Hematopoietic multipotent progenitor cell treated with erythropoietin and hydrocortisone succinate and interleukin-3 and kit ligand, for 17 days (in vitro differentiated cells): Measurements from ENCODE around the gene PAXX.
"Not testable (repeated sequence)": the region's sequence is repeated elsewhere in the genome, so short reads cannot be mapped to it uniquely, and the experiment has no call there.

Experiments
- DNase-seq: peaks from one replicate; pipeline ENCODE4 v3.0.0-alpha.2; 2015; ENCODE audit warnings: low spot score

The PAXX gene

DNA sequence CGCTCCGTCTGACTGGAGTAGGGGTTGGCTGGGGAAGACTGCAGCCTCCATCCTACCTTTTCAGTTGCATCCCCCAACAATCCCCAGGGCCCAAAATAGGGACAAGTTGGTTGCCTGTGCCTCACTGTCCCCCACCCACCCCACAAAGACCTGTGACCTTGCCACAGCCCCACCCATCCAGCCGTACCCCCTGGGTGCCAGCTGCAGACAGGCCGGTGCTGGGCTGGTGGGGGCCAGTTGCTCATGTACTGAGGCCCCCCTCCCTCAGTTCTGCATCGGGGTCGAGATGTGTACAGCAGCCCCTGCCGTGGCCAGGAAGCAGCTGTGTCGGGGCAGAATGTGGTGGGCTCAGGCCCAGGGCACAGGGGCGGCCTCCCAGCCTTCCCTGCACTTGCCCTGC, 9.1 kb upstream of the PAXX start:
- no peak for DNase-seq

DNA sequence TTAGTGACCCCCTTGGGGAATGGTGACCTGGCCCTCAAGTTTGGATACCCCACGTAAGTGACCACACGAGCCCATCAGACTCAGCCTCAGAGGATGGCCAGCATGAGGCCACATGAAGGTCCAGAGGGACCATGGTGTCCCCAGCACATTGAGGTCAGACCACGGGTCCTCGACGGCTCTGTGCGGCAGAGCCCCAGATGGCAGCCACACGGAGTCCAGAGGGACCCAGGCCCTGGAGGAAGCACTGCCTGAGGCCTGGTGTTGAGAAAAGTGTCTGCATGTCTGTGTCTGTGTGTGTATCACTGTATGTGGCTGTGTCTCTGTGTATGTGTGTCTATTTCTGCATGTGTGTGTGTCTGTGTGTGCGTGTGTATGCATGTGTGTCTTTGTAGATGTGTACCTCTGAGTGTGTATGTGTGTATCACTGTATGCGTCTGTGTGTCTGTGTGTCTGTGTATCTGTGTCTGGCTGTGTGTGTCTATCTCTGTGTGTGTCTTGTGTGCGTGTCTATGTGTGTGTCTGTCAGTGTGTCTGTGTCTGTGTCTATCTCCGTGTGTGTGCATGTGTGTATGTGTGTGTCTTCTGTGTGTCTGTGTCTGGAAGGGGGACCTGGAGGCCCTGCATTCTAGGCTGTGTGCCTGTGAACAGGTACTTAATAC, 8.4 kb upstream of the PAXX start:
- no peak for DNase-seq

DNA sequence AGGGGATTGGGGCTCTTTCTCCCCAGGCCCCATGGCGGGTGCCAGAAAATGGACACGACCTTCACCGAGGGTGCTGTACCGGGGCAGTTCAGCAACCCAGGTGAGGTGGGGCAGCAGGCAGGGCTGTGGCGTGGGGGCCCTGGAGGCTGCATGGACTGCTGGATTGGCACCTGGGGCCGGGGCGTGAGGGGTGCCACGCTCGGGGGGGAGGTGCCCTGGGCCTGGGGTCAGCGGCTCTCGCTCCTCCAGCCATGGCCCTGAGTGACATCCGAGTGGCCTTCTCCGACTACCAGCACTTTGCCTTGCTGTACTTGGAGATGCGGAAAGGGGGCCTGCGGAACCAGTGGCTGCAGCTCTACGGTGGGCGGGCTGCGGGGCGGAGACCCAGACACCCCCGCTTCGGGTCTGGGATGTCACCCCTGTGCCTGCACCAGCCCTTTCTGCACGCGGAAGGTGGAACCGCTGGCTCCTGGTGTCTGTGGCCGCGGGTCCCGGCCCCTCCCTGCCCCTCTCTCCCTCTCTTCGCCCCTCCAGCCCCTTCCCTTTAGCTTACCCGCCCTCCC, 7.7 kb upstream of the PAXX start:
- DNase-seq, result no peak

DNA sequence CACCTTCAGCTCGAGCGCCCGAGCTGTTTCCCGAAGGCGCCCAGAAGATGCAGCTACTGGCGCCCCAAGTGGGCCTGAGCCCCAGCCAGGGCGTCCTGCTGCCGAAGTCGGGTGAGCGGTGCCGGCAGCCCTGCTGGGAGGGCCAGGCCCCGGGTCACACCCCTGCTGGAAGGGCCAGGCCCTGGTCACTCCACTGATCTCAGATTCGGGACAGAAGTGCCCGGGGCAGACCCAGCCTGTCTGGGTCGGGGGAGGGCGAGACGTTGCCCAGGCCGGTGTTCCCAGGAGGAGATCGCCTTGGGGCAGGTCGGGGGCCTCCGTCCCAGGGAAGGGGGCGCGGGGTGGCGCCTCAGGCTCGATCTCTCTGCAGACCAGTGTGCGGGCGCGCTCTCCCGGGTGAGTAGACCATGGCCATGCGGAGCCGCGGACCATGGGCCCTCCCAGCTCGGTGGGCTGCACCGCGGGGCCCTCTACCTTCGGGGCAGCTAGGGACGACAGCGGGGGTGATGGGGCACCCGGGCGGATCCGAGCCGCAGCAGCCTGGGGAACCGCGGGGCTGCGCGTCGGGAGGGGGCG, 7.1 kb upstream of the PAXX start:
- no peak for DNase-seq

DNA sequence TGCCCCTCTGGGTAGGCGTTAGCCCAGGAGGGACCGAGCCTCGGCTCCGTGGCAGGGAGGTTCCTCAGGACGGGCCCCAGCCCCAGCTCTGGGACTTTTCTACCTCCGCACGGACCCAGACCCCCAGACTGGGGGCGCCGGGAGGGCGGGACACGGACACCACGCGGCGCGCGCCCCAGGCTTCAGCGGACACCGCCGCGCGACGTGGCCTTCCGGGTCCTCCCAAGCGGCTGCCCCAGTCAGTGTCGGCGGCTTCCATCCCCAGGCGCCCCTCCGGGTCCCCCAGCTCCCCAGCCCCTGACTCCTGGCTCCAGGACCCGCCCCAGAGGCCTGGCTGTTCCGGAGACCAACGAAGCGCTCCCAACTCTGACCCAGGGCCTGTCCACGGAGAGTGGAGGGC, 6.4 kb upstream of the PAXX start:
- no peak for DNase-seq

DNA sequence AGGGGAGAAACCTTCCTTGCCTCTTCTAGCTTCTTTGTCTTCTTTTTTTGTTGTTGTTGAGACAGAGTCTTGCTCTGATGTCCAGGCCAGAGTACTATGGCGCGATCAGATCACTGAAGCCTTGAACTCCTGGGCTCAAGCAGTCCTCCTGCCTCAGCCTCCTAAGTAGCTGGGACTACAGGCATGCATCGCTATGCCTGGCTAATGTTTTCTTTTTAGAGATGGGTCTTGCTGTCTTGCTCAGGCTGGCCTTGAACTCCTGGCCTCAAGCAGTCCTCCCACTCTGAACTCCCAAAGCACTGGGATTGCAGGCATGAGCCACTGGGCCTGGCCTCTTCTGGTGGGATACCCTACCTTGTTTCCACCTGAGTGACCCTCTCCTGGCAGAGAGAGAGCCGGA, 3.4 kb upstream of the PAXX start:
- no peak for DNase-seq

DNA sequence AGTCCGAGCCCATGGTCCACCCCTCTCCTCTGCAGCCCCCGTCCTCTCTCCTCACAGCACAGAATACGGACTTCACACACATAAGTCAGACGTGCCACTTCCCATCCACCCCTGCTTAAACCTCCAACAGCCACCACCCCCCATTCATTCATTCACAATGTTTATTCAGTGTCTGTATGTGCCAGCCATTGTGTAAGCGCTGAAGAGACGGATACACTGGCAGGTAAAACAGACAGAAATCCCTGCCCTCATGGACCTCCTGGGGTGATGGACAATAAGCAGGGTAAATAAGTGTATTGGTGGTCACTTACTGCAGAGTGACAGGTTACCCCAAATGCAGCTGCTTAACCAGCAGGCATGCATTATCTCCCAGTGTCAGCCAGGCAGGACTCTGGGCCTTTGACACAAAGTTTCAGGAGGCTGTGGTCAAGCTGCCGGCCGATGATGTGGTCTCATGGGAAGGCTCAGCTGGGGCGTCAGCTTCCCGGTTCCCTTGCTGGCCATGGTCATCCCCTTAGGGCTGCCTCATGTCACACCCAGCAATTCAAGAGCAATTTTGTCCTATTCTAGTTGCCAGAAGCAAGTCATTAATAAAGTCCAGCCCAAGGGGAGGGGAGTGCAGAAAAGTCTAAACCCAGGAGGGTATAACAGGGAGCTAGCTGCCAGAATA, 1.8 kb upstream of the PAXX start:
- DNase-seq, result no peak

DNA sequence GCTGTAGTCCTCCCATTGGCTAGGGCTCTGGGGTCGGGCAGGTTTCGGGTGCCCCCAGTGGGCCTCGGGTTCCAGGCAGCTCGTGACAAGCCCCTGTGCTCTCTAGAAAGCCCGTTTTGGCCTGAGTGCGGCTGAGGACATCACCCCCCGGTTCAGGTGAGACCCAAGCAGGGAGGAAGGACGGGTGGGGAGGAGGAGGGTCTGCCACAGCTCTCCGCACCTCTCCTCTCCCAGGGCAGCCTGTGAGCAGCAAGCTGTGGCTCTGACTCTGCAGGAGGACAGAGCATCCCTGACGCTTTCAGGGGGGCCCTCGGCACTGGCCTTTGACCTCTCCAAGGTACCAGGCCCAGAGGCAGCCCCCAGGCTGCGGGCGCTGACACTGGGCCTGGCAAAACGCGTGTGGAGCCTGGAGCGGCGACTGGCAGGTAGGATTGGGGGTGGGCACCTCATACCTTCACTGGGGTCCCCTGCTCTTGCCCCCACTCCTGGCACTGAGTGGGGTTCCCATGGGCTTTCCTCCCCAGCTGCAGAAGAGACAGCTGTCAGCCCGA, 672 bp downstream of the PAXX start:
- no peak for DNase-seq

DNA sequence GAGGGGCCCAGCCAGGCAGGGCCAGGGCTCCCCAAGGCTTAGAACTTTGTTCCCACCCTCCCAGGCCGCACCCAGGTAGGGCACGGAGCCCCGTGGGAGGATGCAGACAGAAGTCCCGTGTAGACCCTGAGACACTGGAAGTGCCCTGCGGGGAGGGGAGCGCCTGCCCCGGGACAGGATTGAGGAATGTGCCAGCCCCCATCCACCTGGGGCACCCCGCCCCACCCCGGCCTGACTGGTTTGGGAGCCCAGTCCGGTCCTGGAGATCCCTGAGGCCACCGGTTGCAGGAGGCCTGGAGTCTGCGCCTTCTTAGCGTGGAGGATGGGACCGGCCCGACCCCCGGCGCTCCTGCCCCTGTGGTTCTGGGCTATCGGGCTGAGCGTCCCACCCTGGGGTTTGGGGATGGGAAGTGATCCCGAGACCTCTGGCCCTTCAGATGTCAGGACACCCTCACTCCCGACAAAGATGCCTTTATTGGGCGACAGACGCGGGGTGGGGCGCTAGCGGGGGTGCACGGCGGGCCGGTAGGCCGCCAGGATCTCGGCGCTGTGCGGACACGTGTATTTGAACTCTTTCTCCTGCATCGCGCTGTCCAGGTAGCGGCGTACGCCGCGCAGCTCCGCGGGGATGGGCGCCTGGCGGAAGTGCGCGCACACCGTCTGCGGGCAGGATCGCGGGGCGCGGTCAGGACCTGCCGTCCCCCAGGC, 2.1 kb downstream of the PAXX start:
- no peak for DNase-seq

DNA sequence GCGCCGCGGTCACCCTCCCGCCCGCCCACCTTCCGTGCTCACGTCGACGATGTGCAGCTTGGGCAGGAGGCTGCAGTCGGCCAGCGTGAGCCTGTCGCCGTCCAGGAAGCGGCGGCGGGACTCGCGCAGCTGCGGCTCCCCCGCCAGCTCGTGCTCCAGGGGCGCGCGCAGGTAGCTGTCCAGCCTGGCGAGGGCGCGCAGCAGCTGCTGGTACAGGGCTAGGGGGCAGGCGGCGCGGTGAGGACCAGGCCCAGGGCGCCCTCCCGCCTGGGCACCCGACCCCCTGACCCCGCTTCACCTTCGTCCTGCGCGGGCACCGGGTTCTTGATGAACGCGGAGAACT, 2.6 kb downstream of the PAXX start:
- no peak for DNase-seq

DNA sequence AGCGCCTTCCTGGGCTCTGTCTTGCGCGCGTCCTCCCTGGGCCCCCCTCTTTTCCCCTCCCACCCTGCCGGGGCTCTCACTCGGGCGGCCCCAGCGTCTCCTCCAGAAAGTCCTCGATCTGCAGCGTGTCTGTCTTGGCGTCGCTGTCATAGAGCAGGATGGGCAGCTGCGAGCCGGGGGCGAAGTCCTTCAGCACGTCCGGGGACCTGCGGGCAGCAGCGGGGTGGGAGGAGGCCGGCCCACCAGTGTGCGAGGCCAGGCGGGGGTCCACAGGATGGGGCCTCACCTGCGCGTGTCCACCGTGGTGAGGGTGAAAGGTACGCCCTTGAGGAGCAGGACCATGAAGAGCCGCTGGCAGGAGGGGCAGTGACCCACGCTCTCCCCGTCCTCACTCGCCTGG, 3.1 kb downstream of the PAXX start:
- no peak for DNase-seq

DNA sequence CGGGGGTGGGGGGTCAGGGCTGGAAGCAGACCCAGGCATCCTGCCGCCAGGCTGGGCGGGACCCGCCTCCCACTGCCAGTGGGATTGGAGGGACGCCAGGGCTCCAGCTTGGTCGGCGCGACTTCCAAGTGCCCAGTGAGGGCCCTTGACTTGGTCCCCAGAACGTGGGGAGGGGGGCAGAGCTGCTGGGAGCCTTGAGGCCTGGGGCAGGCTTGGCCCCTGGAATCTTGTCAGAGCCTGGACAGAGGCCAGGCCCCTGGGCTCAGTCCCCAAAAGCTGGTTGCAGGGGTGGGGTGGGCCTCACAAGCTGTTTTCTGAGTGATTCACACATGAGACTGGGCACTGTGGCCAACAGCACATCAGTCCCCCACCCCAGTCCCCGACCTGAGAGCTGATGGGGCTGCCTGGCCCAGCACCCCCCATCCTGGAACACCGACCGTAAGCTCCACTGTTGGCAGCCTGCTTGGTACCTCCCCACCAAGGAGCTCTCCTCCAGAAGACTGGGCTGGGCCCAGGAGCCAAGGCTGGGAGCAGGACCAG, 3.6 kb downstream of the PAXX start:
- DNase-seq, result no peak

DNA sequence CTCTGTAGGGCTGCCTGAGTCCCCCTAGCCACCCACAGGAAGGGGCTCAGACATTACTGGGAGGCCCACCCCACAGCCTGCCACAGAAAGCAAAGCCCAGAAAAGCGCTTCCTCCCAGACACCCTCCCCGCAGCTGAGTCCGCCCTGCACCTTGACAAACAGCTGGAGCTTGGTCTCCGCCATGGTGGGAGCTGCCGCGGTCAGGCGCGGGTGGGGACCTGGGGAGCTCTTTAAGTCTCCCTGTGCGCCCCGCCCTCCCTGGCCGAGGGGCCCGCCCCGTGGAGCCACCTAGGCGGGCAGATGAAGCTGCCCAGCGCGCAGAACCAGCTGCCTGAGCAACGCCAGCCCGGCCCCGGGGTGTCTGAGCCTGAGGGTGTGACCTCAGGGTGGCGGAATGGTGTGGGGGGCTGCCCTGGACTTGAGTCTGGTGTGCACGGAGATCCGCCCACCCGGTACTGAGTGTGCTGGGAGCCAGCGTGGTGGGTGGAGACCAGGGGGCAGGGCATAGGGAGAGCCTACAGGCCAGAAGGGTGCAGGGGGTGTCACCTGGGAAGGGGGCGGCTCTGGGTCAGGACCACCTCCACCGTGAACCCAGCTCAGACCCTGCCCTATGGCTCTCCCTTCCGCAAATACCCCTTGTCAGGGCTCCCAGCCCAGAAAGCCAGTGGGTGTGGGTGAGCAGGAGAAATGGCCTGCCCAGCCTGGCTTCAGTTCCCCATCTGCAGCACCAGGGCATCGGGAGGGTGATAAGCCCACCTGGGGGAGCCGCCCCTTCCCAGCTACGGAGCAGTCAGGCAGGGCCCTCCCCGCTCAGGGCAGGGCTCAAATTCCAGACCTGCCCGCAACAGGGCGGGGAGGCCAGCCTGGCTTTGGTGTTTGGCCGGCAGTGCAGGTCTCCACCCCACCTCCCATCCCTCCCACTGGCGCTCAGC, 4.4 kb downstream of the PAXX start, which contains the start of gene CLIC3:
TSS of gene CLIC3 (minus strand) at position 208 of the 932 bp plus-strand sequence. CDS start at position 183, 25 bp downstream.
- no peak for DNase-seq

DNA sequence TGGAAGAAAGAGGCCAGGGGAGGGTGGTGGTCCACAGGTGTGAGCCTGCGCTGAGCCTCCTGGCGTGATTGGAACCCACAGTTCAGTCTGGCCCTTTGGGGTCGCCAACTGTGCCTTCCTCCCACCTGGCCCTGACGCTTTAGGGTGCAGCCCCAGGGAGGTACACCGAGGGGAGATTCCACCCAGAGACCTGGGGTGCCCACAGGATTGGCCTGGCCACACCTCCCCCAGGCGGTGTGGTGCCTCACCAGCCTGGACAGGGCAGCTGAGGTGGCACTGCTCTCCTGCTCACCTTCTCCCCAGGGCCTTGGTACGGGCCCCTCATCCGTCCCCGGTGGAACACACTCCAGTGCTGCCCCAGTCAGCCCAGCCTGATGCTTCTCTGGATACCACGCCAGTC, 5.1 kb downstream of the PAXX start:
- DNase-seq, result no peak

DNA sequence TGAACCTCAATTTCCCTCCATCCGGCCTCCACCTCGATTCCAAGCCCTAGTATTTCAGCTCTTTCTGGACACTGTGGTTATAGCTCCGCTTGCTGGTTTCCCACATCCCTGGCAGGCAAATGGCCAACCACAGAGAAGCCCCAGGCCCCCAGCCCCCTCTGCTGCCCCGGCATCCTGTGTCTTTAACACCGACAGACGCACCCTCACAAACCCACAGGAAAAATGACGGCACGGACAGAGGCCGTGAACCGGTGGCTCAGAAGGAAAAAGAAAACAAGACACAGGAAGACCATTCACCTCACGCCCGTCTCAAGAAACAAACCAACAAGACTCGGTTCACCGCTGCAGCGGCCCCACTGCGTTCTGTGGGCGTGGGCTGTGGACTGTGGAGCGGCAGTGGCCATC, 5.6 kb downstream of the PAXX start:
- DNase-seq, result no peak

DNA sequence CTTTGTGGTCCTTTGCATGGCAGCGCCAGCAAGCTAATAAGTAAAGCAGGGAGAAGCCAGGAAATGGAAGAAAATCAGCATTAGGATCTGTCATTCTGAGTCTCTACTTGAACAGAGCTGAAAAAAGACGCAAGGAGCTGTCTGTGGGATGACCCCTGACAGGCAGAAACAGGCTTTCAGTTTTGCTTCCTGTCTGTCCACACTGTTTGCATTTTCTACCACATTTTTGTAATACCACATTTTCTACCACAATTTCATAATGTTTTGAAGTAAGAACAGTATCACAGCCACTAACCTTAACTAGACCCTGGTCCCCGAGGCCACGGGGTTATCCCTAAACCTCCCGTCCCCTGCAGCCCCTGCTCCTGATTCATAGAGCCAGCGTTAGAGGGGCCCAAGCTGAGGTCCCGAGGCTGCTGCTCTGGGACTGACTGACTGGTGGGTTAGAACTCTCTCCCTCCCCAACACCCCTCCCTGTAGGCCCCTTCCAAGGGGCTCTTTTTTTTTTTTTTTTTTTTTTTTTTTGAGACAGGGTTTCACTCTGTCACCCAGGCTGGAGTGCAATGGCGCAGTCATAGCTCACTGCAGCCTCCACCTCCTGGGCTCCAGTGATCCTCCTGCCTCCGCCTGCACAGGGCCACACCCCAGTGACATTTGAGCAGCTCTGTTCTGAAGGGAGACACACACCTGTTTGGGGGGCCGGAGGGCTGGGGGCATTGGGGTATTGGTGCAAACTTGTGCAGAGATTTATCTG, 8.1 kb downstream of the PAXX start:
- DNase-seq, result no peak

DNA sequence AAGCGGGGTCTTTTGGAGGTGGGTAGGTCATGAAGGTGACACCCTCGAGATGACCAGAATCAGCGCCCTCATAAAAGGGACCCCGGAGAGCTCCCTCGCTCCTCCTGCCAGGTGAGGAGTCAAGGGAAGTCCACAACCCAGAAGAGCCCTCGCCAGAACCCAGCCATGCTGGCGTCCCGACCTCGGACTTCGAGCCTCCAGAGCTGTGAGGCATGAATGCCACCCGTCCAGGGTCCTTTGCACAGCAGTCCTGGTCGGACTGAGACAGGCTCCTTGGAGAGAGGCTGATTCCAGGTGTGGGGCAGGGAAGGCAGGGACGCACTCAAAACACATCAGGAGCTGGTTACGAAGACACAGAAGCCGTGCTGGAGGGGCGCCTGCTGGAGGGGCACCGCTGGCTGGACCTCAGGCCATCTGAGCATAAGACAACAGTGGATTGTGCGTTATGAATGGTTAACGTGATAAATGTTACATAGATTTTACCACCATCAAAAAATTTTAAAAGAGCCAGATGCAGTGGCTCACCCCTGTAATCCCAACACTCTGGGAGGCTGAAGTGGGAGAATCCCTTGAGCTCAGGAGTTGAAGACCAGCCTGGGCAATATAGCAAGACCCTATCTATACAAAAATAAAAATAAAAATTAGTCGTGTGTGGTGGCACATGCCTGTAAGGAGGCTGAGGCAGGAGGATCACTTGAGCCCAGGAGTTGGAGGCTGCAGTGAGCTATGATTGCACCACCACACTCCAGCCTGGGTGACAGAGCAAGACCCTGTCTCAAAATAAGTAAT, 9.8 kb downstream of the PAXX start:
- no peak for DNase-seq

DNA sequence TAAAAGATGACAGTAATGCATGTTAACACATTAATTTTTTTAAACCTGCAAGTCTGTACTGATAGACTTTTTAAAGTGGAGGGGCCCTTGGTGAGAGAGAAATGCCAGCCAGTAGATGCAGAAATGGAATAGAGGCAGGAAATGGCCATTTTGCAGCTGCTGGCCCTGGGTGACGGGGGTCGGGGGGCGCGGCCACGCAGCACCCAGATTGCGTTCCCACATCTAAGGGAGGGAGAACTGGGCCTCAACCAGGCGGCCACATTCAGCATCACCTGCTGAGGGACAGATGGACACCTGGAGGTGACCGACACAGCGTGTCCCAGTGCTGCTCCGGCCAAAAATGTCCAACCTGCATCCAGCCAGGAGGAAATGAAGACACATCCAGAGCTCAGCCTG, 10.4 kb downstream of the PAXX start:
- no peak for DNase-seq

DNA sequence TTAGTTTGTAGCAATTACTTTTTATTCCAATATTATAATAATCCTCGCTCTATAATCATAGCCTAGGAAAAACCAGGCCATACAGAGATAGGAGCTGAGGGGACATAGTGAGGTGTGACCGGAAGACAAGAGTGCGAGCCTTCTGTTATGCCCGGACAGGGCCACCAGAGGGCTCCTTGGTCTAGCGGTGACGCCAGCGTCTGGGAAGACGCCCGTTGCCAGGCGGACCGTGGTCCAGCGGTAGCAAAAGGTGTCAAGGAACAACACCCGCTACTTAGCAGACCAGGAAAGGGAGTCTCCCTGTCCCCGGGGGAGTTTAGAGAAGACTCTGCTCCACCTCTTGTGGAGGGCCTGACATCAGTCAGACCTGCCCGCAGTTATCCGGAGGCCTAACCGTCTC, 12.1 kb downstream of the PAXX start:
- DNase-seq, result not testable (repeated sequence)
